Measurements from ENCODE around the gene FAM118B.
A peak's percentile ranks its signal among the peaks of the same experiment; 100 is the strongest.
"Not testable (repeated sequence)": the region's sequence is repeated elsewhere in the genome, so short reads cannot be mapped to it uniquely, and the experiment has no call there.

The FAM118B gene

GRCh38 chr11:126219547-126219946 lies 8.0 kb downstream of the FAM118B start:
- DNase-seq = no peak

DNA sequence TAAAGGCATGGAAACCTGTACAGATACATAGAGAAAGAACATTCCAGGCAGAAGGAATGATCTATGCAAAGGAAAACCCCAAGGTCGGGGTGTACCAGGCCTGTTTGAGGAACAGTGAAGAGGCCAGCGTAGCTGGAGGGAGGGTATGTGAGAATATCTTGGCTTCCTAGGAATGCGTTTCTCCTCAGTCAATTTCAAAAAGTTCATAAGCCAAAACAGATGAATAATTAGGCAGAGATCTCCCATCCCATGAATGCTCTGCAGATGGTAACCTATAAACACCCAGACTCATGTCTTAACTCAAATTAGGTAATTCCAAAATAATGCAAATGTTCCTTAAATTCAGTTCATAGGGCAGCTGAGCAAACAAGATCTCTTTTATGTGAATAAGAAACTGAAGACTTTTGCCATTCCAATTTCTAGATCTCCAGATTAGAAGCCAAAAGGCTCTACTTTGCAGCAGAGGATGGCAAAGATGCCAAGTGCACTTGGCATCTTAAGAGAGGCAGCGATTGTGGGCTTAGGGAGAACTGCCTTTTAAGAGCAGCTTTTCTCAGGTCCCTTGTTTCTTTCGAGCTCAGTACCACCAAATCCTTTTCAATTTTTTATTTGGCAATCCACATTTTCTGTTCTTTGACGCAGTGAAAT lies 13.2 kb downstream of the FAM118B start:
- DNase-seq = no peak

DNA sequence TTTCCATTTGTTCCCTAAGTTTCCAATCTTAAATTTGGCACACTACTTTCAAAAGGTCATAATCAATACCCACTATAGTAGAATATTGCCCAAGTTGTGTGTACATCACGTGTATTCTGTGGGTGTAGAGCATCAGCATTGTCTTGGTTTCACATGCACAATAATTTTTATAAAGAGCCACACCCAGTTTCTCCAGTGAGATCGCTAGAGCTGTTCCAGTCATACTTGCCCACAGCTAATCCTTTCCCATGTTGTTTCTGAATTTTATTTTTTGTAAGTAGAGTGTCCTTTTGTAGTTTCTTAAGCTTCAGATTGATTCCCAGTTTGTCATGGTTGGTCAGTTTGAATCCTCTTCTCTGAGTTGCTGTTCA lies 13.7 kb downstream of the FAM118B start:
- DNase-seq = no peak

- no peak for DNase-seq
These were observed 14.9 kb downstream of the FAM118B start for GRCh38 chr11:126226334-126227084.

GRCh38 chr11:126229858-126230540 lies 18.4 kb downstream of the FAM118B start:
- no peak for DNase-seq

DNA sequence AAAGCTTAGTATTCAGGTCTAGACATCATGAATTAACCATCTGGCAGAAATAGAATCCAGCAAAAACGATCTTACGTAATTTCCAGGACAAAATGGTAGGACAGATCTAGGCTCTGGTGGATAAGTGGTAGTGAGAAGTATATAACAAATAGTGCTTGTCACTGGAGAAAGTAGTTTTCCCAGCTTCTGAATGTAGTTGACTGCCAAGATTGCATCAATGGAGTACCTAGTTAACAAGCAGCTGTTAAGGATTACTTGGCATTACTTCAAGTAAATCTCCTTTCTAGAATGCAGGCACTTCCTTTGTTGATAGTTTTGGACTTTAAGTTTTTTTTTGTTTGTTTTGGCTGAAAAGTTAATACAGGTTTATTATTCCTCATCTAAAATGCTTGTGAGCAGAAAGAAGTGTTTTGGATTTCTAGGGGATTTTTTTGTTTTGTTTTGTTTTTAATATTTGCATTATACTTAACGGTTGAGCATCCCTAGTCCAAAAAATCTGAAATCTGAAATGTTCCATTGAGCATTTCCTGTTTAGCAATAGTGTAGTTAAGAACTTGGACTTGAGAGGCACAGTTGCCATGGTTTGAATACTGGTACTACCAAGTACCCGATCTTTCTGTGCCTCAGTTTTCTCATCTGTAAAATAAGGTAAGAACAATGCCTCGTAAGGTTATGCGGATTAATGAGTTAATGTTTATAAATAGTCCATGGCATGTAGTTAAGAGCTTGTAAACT lies 20.3 kb downstream of the FAM118B start:
- DNase-seq = peak; percentile 94

- no peak for DNase-seq
These were observed 21.1 kb downstream of the FAM118B start for GRCh38 chr11:126232683-126233082.

GRCh38 chr11:126233391-126233790 lies 21.8 kb downstream of the FAM118B start:
- DNase-seq = no peak

DNA sequence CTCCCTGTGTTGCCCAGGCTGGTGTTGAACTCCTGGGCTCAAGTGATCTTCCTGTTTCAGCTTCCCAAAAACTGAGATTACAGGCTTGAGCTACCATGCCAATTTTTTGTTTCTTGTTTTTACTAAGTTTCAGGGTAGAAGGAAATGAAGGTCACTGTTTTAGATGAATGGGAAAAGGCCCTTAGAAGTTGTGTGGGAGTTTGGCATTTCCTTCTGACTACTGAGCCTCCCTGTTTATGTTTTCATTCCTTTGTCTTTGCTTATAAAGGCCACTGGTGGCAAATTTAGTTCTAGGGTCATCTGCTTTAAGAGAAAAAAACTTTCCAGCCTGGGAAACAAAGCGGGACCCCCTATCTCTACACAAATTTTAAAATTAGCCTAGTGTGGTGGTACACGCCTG lies 35.1 kb downstream of the FAM118B start:
- DNase-seq = no peak

GRCh38 chr11:126253265-126253664 lies 41.7 kb downstream of the FAM118B start:
- no peak for DNase-seq

DNA sequence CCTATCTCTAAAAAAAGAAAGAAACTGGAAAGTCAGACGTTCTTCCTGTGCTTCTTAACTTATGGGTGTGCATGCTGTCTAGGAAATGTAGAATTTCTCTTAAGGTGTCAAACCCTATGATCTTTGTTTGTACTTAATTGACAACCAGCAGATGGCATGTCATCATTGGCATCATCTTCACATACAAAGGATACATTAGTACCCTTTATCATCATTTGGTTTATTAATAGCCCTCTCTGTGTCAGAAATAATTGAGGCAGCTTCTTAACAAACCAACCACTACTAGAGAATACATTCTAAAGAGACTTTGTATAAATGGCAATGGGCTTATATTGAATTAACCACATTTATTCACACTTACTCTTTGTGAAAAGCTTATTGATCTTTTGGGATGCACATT lies 43.2 kb downstream of the FAM118B start:
- DNase-seq = no peak

DNA sequence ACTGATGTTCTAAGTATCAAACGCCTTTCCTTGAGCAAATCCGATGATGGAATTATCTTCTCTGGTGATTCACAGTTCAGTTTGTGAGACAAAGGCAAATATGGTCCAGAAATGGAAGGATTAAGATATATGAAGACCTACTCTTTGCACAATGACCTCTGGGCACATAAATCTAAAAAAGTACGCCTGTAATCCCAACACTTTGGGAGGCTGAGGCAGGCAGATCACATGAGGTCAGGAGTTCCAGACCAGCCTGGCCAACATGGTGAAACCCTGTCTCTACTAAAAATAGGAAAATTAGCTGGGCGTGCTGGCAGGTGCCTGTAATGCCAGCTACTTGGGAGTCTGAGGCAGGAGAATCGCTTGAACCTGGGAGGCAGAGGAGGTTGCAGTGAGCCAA lies 43.9 kb downstream of the FAM118B start:
- not testable (repeated sequence) for DNase-seq

DNA sequence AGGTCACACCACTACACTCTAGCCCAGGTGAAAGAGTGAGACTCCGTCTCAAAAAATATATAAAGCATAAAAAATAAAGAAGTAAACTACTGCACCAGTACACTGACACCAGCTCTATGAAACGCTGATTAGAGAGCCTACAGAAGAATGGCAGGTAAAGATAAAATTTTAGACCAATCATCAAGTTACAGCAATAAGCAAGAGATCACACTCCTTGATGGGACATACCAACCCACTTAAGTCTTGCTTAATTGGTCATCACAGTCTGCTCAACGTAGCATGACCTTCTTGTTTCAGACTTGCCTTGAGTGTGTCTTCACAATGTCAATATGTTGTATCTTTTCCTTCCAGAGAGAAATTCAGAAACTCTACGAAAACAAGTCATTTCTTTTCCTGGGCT lies 44.6 kb downstream of the FAM118B start:
- no peak for DNase-seq

GRCh38 chr11:126257144-126257543 lies 45.6 kb downstream of the FAM118B start:
- no peak for DNase-seq

- DNase-seq = no peak
These were observed 46.2 kb downstream of the FAM118B start for GRCh38 chr11:126257764-126258163.

DNA sequence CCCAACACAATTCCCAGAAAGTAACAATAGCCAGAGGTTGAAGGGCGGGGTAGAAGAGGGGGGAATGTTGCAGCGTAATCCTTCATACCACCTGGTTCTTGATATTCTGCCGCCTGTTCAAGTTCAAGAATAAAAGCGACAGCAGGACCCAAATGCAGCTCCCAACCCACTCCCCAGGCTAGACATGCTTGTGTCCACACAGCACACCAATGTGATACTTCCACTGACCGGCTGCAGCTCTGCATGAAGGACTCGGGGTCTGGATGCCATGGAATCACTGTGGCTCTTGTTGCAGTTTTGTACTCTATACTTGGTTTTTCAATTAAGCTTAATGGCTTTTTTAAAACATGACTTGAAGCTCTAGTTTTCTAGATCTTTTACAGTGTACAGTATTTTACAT lies 50.6 kb downstream of the FAM118B start:
- DNase-seq = no peak

- DNase-seq = no peak
These were observed 51.9 kb downstream of the FAM118B start for GRCh38 chr11:126263489-126263888.

- no peak for DNase-seq
These were observed 54.2 kb downstream of the FAM118B start for GRCh38 chr11:126265811-126266210.

- no peak for DNase-seq
These were observed 56.1 kb downstream of the FAM118B start for GRCh38 chr11:126267650-126268049.

- no peak for DNase-seq
These were observed 56.8 kb downstream of the FAM118B start for GRCh38 chr11:126268361-126268707.

- DNase-seq = peak; percentile 100
These were observed 57.4 kb downstream of the FAM118B start, which contains the start of the genes FOXRED1 and SRPRA for GRCh38 chr11:126268708-126269579. Gene FOXRED1 (plus strand): TSS chr11:126269154. CDS start chr11:126269207, 53 bp downstream. Gene SRPRA (minus strand): TSS chr11:126268895. CDS start chr11:126268804, 91 bp downstream.

DNA sequence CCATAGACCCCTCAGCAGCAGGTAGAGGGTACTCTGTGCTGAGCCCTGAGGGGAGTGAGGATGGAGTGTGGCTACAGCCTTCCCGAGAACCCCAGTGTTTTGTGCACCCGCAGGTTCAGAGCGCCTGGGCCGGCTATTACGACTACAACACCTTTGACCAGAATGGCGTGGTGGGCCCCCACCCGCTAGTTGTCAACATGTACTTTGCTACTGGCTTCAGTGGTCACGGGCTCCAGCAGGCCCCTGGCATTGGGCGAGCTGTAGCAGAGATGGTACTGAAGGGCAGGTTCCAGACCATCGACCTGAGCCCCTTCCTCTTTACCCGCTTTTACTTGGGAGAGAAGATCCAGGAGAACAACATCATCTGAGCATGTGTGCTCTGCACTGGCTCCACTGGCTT lies 65.7 kb downstream of the FAM118B start:
- no peak for DNase-seq

All from NCI-H1105 treated with DMSO at 0.1 percent for 48 hours (cell line).